Activated naive CD8-positive, alpha-beta T cell (primary cell): ENCODE data around the gene HTR3D.

Source experiments
- H3K27ac Mint-ChIP-seq: one replicate; pipeline ENCODE4 v1.8.0; 2021; ENCODE audit warnings: mixed read lengths
- H3K27me3 Mint-ChIP-seq: one replicate; pipeline ENCODE4 v1.8.0; 2021; ENCODE audit warnings: mixed read lengths
- H3K36me3 Mint-ChIP-seq: one replicate; pipeline ENCODE4 v1.8.0; 2021; ENCODE audit warnings: mixed read lengths
- H3K4me1 Mint-ChIP-seq: one replicate; pipeline ENCODE4 v1.8.0; 2021; ENCODE audit warnings: low read depth, mixed read lengths
- H3K4me3 Mint-ChIP-seq: one replicate; pipeline ENCODE4 v1.8.0; 2021; ENCODE audit warnings: mild to moderate bottlenecking, mixed read lengths
- H3K9me3 Mint-ChIP-seq: one replicate; pipeline ENCODE4 v1.8.0; 2021; ENCODE audit warnings: low read depth, mixed read lengths

Gene HTR3D

DNA sequence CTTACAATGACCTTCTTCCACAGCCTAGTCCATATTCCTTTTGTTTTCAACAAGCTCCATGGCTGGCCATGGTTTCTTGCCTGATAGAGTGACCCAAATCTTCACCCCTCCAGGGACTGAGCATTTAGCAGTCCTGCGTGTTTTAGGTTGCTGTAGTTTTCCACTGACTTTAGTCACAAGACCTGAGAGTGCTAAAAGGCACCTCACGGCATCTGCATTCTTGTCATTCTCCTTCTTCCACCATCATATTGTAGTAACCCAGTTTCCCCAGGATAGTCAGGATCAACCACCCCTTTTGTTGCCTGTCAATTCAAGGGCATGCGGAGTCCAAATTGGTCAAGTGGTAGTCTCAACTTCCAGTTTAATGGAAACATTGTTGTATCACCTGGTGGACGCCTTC lies 42.1 kb downstream of the HTR3D start:
- Mint-ChIP-seq H3K27me3 (peaks cover 4% of the 10 kb centered on the region), H3K4me1 (no peaks in the 10 kb centered on the region), H3K4me3 (no peak overlapping the region), H3K36me3 (no peaks in the 10 kb centered on the region), H3K9me3 (no peaks in the 10 kb centered on the region), H3K27ac (no peak overlapping the region)

DNA sequence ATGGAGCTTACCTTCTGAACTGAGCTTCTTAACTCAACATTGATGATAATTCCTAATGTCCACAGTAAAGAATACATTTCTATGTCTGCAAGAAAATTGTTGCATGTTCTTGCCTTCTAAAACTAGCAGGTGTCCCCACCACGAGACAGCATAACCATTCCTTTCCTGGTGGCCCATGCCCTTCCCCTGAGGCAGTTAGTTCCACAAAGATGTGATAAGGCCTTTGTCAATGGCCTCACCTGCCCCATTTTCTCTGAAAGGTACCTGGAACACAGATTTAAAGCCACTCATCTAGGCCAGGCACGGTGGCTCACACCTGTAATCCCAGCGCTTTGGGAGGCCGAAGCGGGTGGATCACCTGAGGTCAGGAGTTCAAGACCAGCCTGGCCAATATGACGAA lies 44.4 kb downstream of the HTR3D start:
- Mint-ChIP-seq H3K27me3 (peaks cover 4% of the 10 kb centered on the region), H3K36me3 (no peaks in the 10 kb centered on the region), H3K9me3 (no peaks in the 10 kb centered on the region), H3K4me1 (no peaks in the 10 kb centered on the region), H3K4me3 (no peak overlapping the region), H3K27ac (no peak overlapping the region)

DNA sequence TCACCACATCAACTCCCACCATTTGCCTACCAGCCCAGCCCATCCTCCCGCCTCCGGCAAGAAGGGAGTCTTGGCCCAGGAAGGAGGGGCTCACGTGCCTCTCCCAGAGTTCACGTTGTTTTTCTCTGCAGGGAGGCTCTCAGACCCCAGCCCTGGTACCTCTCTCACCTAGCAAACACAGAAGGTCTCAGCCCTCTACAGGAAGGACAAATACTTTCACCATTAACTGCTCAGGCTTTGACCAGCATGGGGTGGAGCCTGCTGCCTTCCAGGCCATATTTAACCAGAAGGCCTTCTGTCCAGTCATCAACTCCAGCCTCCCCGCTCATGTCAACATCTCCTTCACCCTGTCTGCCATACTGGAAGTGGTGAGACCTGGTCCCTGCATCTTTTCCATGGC lies 46.3 kb downstream of the HTR3D start:
- Mint-ChIP-seq H3K36me3 (no peaks in the 10 kb centered on the region), H3K27me3 (peaks cover 2% of the 10 kb centered on the region), H3K9me3 (no peaks in the 10 kb centered on the region), H3K4me1 (no peaks in the 10 kb centered on the region), H3K27ac (no peak overlapping the region), H3K4me3 (no peak overlapping the region)

DNA sequence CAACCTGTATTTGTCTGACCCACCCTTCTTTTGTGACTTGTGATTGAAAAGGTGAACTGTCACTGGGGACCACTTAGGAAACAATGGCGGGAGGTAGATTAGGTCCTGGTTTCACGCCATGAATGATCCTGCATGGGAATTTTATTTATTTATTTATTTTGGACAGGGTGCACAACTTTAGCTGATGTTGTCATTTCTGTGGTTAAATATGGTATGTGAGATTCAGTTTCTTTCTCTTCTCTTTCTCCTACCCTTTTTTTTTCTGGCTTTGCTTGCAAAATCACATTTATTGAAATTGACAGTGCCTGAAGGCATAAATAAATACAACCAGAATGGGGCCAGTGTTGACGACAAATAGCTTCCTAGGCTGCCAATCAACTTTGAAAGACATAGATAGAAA lies 47.3 kb downstream of the HTR3D start:
- H3K27ac Mint-ChIP-seq = no peak overlapping the region
- no peaks in the 10 kb centered on the region for H3K9me3 Mint-ChIP-seq
- peaks cover 2% of the 10 kb centered on the region for H3K27me3 Mint-ChIP-seq
- H3K4me1 Mint-ChIP-seq = no peaks in the 10 kb centered on the region
- no peak overlapping the region for H3K4me3 Mint-ChIP-seq
- H3K36me3 Mint-ChIP-seq = no peaks in the 10 kb centered on the region

DNA sequence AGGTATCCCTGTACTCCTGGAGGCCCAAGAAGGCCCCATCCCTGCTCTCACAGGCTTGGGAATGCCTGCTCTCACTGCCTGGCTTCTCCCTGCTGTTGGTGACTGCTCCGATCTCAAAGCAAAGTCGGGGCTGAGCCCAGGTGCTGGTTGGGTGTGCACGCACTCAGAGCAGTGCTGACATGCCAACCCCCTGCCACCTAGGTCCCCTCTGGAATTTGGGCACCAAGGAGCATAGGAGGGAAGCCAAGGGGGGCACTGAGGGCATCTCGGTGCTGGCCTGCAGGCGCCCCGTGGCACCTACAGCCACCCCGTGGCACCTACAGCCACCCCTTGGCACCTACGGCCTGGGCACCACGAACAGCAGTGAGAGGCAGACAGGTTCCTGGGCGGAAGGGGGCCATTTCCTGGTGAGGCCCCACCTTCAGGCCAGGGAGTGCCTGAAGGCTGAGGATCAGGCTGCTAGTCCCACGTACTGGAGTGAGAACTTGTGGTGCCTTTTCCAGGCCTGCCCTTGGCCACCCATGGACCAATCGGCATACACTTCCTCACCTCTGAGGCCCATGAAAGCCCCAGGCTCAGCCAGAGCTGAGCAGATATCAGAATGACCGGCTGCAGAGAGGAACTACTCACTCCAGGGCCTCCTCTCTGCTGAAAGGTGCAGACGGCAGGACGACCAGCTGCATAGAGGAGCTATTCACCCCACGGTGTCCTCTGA lies 49.7 kb downstream of the HTR3D start:
- Mint-ChIP-seq H3K4me3 (no peak overlapping the region), H3K27me3 (peaks cover 2% of the 10 kb centered on the region), H3K36me3 (peaks cover 6% of the 10 kb centered on the region), H3K4me1 (peaks cover 7% of the 10 kb centered on the region), H3K9me3 (peaks cover 9% of the 10 kb centered on the region), H3K27ac (no peak overlapping the region)

DNA sequence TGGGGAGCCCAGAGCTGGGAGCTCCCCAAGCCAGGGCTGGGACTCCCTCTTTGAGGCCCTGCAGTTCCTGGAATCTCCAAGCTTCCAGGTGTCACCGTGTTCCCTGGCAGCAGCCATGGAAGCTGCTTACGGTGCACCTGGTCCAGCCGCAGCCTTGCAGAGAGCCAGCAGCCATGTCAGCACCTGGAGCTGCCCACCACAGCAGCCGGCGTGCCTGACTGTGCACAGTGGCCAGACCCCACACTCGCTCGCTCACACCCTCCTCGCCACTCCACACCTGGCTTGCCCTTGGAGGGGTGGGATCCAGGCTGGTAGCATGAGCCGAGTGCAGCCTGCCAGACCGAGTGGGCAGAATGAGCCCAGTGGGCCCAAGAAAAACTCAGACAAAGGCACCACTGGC lies 50.5 kb downstream of the HTR3D start:
- Mint-ChIP-seq H3K27me3 (peaks cover under 1% of the 10 kb centered on the region), H3K4me1 (peaks cover 7% of the 10 kb centered on the region), H3K4me3 (no peak overlapping the region), H3K9me3 (peaks cover 9% of the 10 kb centered on the region), H3K36me3 (peaks cover 8% of the 10 kb centered on the region), H3K27ac (no peak overlapping the region)

DNA sequence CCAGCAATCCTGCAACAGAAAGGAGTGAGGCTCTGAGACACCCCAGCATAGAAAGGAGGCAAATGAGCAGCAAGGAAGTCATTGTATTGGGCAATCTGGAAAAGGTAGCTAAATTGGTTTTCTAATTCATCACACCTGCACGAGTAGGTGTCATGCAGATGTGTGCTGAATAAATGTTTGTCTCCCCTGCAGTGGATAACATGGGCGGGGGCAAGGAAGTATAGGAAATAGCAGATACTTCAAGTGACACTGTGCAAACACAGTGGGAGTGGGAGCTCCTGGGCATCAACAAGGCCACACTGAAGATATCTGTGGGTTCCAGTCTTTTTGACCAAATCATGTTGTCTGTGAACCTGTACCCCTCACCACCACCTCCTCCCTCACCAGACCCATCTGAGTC lies 50.9 kb downstream of the HTR3D start:
- H3K4me3 Mint-ChIP-seq = no peak overlapping the region
- no peaks in the 10 kb centered on the region for H3K27me3 Mint-ChIP-seq
- H3K27ac Mint-ChIP-seq = no peak overlapping the region
- H3K36me3 Mint-ChIP-seq = peaks cover 8% of the 10 kb centered on the region
- peaks cover 7% of the 10 kb centered on the region for H3K4me1 Mint-ChIP-seq
- peaks cover 9% of the 10 kb centered on the region for H3K9me3 Mint-ChIP-seq

DNA sequence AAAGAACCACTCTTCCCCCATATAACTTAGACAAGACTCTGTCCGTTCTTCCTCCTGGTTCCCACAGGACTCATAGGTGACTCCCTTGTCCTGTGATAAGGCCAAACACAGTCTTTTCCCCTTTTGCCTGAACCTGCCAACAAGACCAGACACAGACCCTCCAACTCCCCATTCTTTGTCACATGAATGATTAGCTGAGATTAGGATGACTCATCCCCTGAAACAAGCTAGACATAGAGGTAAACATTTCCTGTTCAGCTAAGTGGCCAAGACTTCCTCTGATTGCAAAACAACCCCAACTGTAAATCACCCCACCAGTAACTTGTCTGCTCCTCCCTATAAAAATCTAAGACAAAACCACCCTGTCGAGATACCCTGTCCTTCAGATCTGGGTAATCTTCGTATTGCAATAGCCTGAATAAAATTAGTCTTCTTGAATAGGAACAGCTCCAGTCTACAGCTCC lies 53.9 kb downstream of the HTR3D start:
- peaks cover 7% of the 10 kb centered on the region for H3K4me1 Mint-ChIP-seq
- no peak overlapping the region for H3K27ac Mint-ChIP-seq
- H3K27me3 Mint-ChIP-seq = no peaks in the 10 kb centered on the region
- H3K4me3 Mint-ChIP-seq = no peak overlapping the region
- peaks cover 9% of the 10 kb centered on the region for H3K9me3 Mint-ChIP-seq
- peaks cover 8% of the 10 kb centered on the region for H3K36me3 Mint-ChIP-seq
